GM21717 (cell line): ENCODE results near the gene DPH6.
"Not testable (repeated sequence)": the region's sequence is repeated elsewhere in the genome, so short reads cannot be mapped to it uniquely, and the experiment has no call there.

Experiments used
- ATAC-seq: cut with Tn5 transposase; IDR thresholded peaks from one replicate; pipeline ENCODE4 v1.9.1; 2021; ENCODE audit warnings: mild to moderate bottlenecking, moderate library complexity; ENCODE audit not compliant: unreplicated experiment

The DPH6 gene

GRCh38 chr15:35441279-35441678, 104.7 kb downstream of the DPH6 start:
- not testable (repeated sequence) for ATAC-seq

DNA sequence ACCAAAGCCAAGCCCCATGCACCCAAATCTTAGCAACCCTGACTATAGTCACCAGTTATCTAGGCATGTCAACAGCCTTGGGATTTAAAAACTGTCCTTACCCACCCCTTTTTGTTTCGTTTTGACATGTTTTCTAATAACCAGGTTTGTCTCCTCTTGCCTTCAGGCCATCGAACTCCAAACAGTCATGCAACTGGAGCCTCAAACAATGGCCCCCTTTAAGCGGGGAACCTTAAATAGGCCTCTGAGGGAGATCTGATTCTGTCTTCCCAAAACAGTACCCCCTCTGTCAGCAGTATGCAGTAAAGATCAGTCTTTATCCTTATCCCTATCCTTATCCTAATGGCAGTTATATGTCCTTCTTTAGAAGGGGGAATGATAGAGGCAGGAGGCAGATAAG, 105.7 kb downstream of the DPH6 start:
- ATAC-seq, result no peak

GRCh38 chr15:35439291-35439690, 106.7 kb downstream of the DPH6 start:
- ATAC-seq, result no peak

- ATAC-seq, result no peak
Measured at GRCh38 chr15:35437157-35437556, 108.8 kb downstream of the DPH6 start.

GRCh38 chr15:35436422-35436821, 109.5 kb downstream of the DPH6 start:
- ATAC-seq, result no peak

GRCh38 chr15:35431281-35431680, 114.7 kb downstream of the DPH6 start:
- no peak for ATAC-seq

GRCh38 chr15:35430301-35430700, 115.7 kb downstream of the DPH6 start:
- no peak for ATAC-seq

DNA sequence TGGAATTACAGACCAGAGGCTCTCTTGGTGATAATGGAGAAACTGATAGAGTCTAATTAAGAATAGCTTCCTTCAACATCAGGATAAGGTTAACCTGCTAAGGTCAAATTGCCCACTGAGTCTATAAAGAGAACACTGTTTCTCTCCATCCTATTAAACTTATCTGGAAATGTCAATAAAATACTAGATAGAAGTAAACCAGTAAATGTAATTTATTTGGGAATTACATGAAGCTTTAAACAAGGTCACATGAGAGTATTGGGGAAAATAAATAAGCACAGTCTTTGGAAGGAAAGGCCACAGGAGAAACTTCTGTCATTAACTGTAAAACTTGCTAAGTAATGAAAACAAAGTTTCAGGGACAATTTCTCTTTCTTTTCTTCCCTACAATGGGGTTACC, 118.5 kb downstream of the DPH6 start:
- ATAC-seq, result no peak

GRCh38 chr15:35427091-35427490, 118.9 kb downstream of the DPH6 start:
- no peak for ATAC-seq

- ATAC-seq, result no peak
Measured at GRCh38 chr15:35410775-35411174, 135.2 kb downstream of the DPH6 start.

DNA sequence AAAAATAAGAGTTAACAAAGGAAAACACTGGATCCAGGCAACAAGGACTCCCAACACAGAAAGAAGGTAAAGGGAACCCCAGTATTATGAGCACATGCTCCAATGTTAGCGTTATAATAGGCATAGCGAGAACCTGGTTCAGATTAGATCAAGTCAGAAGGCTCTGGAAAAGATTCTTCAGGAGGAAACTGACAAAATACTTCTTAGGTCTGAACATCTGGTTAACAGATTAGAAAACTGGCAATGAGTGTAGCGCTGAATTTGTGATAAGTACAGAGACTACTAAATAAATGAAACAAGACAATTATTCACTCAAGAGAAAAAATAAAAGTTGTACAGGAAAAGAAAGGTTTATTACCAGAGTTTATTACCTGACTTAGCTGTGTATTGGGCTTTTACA, 146.1 kb downstream of the DPH6 start:
- ATAC-seq, result no peak

GRCh38 chr15:35397027-35397426, 148.9 kb downstream of the DPH6 start:
- no peak for ATAC-seq

DNA sequence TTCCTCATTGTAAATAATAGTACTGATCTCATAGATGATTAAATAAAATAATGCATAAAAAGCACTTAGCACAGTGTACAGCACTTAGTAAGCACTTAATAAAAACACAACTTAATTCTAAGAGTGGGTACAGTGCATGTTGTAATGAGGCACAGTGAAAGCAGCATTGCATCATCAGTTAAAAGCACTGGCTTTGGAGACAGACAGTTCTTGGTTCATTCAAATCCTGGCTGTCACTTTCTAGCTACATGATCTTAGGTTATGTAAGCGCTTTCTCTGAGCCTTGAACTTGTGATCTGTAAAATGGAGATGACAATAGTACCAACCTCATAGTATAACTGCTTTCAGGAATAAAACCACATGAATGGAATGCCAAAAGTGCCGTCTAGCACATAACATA, 151.5 kb downstream of the DPH6 start:
- ATAC-seq, result no peak

GRCh38 chr15:35393398-35393797, 152.6 kb downstream of the DPH6 start:
- no peak for ATAC-seq

GRCh38 chr15:35391408-35391984, 154.5 kb downstream of the DPH6 start:
- not testable (repeated sequence) for ATAC-seq

DNA sequence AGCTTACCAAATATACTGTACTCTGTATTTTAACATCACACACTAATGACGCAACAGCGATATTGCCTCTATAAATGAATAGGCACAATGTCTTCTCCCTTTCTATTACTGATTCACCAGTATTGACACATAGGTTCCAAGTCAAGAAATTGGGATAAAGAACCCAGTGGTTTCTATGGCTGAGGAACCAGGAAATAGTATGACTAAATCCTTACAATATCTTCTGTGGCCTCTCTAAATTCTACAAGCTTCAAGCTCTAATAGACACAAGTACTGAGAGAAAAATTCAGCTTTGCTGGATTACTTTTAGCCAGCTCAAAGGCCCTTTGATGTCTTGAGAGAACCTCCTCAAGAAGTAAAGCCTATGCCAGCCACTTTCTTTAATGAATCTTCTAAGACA, 162.5 kb downstream of the DPH6 start:
- ATAC-seq, result no peak

GRCh38 chr15:35381328-35381727, 164.6 kb downstream of the DPH6 start:
- ATAC-seq, result no peak

DNA sequence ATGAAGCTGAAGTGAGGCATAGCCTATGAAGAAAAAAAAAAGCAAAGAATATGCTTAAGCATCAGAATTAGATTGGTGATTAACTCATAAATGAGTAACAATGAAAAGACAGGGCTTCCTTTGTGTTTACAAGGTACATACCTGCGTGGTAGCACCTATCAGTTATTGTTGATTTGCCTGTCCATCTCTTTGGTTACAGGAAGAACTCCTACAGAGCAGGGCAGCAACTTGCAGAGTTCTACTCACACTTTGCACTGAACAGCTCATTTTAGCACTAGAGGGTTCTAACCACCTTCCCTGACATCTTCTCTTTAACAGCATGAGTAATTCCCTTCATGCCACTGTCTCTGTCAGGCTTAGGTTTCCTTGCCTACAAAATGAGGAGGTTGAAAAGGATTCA, 166.0 kb downstream of the DPH6 start:
- ATAC-seq, result no peak

- ATAC-seq, result not testable (repeated sequence)
Measured at GRCh38 chr15:35378454-35378853, 167.5 kb downstream of the DPH6 start.

DNA sequence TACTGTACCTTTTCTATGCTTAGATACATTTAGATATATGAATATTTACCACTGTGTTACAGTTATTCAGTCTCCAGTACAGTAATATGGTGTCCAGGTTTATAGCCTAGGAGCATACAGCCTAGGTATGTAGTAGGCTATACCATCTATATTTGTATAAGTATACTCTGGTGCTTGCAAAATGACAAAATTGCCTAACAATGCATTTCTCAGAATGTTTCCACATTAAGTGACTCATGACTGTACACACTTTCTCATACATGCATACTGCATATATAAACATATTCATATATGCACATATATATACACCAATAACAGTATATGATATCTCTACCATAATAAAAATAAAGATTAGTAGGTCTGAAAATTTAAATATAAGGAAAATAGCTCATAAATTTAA, 169.3 kb downstream of the DPH6 start:
- no peak for ATAC-seq

- no peak for ATAC-seq
Measured at GRCh38 chr15:35374661-35375060, 171.3 kb downstream of the DPH6 start.

DNA sequence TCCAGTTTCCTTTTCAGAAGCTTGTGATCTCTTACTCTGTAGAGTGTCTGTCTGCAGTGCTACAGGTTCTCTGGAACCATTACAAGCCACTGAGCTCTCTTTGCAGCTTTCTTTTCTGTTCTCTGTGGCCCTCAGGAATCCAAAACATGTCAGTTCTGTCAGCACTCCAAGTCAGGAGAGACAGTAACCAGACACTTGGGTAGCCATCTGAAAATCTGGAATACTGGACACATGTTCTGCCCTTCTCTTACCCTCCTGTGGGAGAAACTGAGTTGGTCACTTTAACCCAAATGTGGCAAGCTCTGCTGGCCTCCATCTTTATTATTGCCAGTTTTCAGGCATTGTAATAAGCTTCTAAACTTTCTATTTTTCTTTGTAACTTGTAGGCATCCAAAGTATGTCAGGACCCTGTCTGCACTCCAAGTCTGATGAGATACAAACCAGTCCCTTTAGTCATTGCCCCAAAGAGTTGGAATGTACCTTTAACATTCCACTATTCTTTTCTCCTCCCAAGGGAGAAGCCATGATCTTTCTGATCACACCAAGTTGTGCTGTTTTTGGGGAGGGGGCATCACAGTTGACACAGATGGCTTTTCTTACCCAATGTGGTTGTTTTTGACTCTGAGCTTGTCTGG, 183.7 kb downstream of the DPH6 start:
- no peak for ATAC-seq

GRCh38 chr15:35358824-35359223, 187.1 kb downstream of the DPH6 start:
- ATAC-seq, result no peak
